NCI-H2081 (cell line): ENCODE data around the gene ZNF638.

ENCODE experiments used
- DNase-seq, 2 experiments: peaks; one replicate each; lab custom pipeline; 2025; lab: John Stamatoyannopoulos, UW

ZNF638 gene

GRCh38 chr2:71469403-71470398 is 138.1 kb downstream of the ZNF638 start:
- no peak for DNase-seq

- DNase-seq, result no peak
Observed at GRCh38 chr2:71471276-71471675, 139.7 kb downstream of the ZNF638 start.

- no peak for DNase-seq
Observed at GRCh38 chr2:71472019-71472418, 140.4 kb downstream of the ZNF638 start.

- DNase-seq, result no peak
Observed at GRCh38 chr2:71473346-71474031, 141.9 kb downstream of the ZNF638 start.

- no peak for DNase-seq
Observed at GRCh38 chr2:71474116-71474743, 142.6 kb downstream of the ZNF638 start.

- no peak for DNase-seq
Observed at GRCh38 chr2:71474744-71475397, 143.3 kb downstream of the ZNF638 start.

- DNase-seq, result no peak
Observed at GRCh38 chr2:71476495-71476894, 144.9 kb downstream of the ZNF638 start.

GRCh38 chr2:71477231-71477691 is 145.7 kb downstream of the ZNF638 start:
- no peak for DNase-seq

GRCh38 chr2:71478806-71479205 is 147.2 kb downstream of the ZNF638 start:
- DNase-seq, result no peak

- DNase-seq, result no peak
Observed at GRCh38 chr2:71479261-71479660, 147.7 kb downstream of the ZNF638 start.

GRCh38 chr2:71481111-71481510 is 149.5 kb downstream of the ZNF638 start:
- DNase-seq, result no peak

GRCh38 chr2:71482055-71482454 is 150.5 kb downstream of the ZNF638 start:
- DNase-seq, result no peak

GRCh38 chr2:71483246-71483645 is 151.7 kb downstream of the ZNF638 start:
- DNase-seq, result no peak

GRCh38 chr2:71484354-71484753 is 152.8 kb downstream of the ZNF638 start:
- DNase-seq, result no peak
